Fibroblast of mammary gland (primary cell): ENCODE results near the gene GOLGA6A.

ENCODE experiments used
- DNase-seq: peaks from one replicate; pipeline ENCODE4 v3.0.0-alpha.2; 2010; ENCODE audit warnings: low read depth
- H3K4me3 ChIP-seq: 2 replicates; pipeline ENCODE4 v1.5.1; 2011; ENCODE audit warnings: low read depth, mild to moderate bottlenecking, low read length, moderate library complexity; ENCODE audit not compliant: control insufficient read depth
- TF ChIP-seq, protein P1 (sequence below): conservative IDR thresholded peaks from 2 replicates; pipeline ENCODE4 v1.5.1; 2011; ENCODE audit warnings: low read depth, low read length, inconsistent platforms; ENCODE audit not compliant: control insufficient read depth, insufficient read depth

GOLGA6A gene

DNA sequence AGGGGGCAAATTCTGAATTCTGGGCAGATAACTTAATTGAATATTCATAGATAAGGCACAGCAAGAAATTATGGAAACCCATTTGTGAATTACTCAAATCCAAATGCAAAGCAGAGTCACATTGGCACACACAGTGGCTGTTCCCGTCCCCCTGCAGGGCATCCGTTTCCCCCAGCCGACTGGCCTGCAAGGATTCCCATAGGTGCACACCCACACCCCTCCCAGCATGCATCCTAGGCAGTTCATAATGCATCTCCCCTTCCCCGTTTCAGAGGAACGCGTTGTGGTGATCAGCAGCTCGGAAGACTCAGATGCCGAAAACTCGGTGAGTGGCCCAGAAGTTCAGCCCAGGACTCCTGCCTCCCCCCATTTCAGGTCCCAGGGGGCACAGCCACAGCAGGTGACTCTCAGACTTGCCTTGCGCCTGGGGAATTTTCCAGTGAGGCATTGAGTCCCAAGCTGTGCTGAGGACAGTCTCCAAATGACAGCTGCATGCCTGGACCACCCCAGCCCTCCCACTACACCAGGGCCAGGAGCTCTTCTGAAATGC is 48.1 kb downstream of the GOLGA6A start:
- no peak for DNase-seq
- TF ChIP-seq, protein P1, sequence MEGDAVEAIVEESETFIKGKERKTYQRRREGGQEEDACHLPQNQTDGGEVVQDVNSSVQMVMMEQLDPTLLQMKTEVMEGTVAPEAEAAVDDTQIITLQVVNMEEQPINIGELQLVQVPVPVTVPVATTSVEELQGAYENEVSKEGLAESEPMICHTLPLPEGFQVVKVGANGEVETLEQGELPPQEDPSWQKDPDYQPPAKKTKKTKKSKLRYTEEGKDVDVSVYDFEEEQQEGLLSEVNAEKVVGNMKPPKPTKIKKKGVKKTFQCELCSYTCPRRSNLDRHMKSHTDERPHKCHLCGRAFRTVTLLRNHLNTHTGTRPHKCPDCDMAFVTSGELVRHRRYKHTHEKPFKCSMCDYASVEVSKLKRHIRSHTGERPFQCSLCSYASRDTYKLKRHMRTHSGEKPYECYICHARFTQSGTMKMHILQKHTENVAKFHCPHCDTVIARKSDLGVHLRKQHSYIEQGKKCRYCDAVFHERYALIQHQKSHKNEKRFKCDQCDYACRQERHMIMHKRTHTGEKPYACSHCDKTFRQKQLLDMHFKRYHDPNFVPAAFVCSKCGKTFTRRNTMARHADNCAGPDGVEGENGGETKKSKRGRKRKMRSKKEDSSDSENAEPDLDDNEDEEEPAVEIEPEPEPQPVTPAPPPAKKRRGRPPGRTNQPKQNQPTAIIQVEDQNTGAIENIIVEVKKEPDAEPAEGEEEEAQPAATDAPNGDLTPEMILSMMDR: no peak
- no peak overlapping the region for H3K4me3 ChIP-seq

- TF ChIP-seq, protein P1: no peak
- DNase-seq: no peak
- H3K4me3 ChIP-seq: no peak overlapping the region
Measured at GRCh38 chr15:74032606-74033561, 49.5 kb downstream of the GOLGA6A start.

- no peak for DNase-seq
- TF ChIP-seq, protein P1: no peak
- no peak overlapping the region for H3K4me3 ChIP-seq
Measured at GRCh38 chr15:74032046-74032445, 50.3 kb downstream of the GOLGA6A start.

DNA sequence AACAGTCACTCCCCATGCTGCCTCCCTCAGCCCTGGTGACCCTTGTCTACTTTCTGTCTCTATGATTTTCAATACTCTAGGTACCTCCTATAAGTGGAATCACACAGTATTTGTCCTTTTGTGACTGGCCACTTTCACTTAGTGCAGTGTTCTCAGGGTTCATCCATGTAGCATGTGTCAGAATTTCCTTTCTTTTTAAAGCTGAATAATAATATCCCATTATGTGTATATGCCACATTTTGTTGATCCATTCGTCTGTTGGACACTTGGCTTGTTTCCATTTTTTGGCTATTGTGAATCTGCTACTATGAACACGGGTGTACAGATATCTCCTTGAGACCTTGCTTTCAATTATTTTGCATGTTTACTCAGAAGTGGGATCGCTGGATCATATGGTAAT is 53.7 kb downstream of the GOLGA6A start:
- TF ChIP-seq, protein P1: no peak
- H3K4me3 ChIP-seq: no peak overlapping the region
- DNase-seq: no peak

DNA sequence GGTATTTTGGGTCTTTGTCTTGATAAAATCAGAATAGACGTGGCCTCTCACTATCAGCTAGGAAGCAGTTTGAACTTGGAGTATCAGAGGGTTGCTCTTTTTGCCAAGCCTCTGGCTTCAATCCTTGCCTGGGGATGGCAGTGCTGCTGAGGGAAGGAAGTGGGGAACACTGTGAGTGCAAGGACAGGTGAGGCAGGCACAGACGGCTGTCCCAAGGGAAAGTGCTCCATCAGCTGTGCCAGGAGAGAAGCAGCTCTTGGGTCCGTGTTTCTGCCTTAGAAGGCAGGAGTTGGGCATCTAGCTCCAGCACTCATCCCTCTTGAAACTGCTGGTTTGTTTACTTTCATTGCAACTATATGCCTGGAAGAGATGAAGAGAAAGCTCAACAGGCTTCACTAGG is 54.7 kb downstream of the GOLGA6A start:
- DNase-seq: no peak
- TF ChIP-seq, protein P1: no peak
- no peak overlapping the region for H3K4me3 ChIP-seq

DNA sequence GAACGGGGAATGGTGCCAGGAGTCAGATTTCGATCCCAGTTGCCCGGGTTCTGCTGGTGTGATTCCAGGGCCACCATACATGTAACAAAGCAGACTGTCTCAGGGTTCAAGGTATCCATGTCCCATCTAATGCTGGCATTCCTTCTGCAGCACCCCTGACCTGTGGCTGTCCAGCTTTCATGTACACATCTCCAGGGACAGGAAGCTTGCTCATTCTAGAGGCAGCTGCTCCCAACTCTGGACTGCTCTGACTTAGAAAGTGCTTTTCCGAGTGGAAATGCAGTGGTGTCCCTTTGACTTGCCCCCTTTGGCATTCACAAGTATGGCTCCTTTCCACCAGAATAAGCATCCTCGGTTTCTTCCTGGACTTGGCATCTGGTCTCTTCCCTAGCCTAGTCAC is 56.9 kb downstream of the GOLGA6A start:
- DNase-seq: no peak
- no peak overlapping the region for H3K4me3 ChIP-seq
- TF ChIP-seq, protein P1: no peak
